WI38 (cell line): ENCODE results near the gene SMARCAD1.
"Not testable (repeated sequence)": the region's sequence is repeated elsewhere in the genome, so short reads cannot be mapped to it uniquely, and the experiment has no call there.

Experiments used
- H3K4me3 ChIP-seq: 2 replicates; pipeline ENCODE4 v1.5.1; 2011; ENCODE audit warnings: low read depth, mild to moderate bottlenecking, control low read depth, low read length
- CTCF ChIP-seq: IDR thresholded peaks from 2 replicates; pipeline ENCODE4 v1.5.1; 2012; ENCODE audit warnings: low read depth, mild to moderate bottlenecking, control low read depth, low read length

SMARCAD1 gene

GRCh38 chr4:94290245-94290644 lies 82.6 kb downstream of the SMARCAD1 start:
- no peak overlapping the region for H3K4me3 ChIP-seq
- no peak for TF ChIP-seq CTCF

GRCh38 chr4:94293981-94294380 lies 86.3 kb downstream of the SMARCAD1 start:
- H3K4me3 ChIP-seq, result not testable (repeated sequence)

- not testable (repeated sequence) for H3K4me3 ChIP-seq
These were observed 87.8 kb downstream of the SMARCAD1 start for GRCh38 chr4:94295473-94295872.

- no peak overlapping the region for H3K4me3 ChIP-seq
- no peak for TF ChIP-seq CTCF
These were observed 91.1 kb downstream of the SMARCAD1 start for GRCh38 chr4:94298725-94299252.

- no peak overlapping the region for H3K4me3 ChIP-seq
- TF ChIP-seq CTCF, result no peak
These were observed 94.5 kb downstream of the SMARCAD1 start for GRCh38 chr4:94302191-94302590.

- TF ChIP-seq CTCF, result peak; percentile 22; the same call in 1 of the 2 replicates
These were observed 96.8 kb downstream of the SMARCAD1 start for GRCh38 chr4:94304365-94304971.

GRCh38 chr4:94305466-94306225 lies 98.0 kb downstream of the SMARCAD1 start:
- TF ChIP-seq CTCF, result no peak

More at GRCh38 chr4:94304365-94304971, 96.8 kb downstream of the SMARCAD1 start:
- H3K4me3 ChIP-seq, result no peak overlapping the region

GRCh38 chr4:94306713-94307112 lies 99.0 kb downstream of the SMARCAD1 start:
- no peak for TF ChIP-seq CTCF
- no peak overlapping the region for H3K4me3 ChIP-seq

More at GRCh38 chr4:94305466-94306225, 98.0 kb downstream of the SMARCAD1 start:
- no peak overlapping the region for H3K4me3 ChIP-seq
